Stimulated activated effector memory CD8-positive, alpha-beta T cell treated with anti-CD3 and anti-CD28 coated beads, Interleukin-12 subunit alpha, Interleukin-12 subunit beta, amount 100 ng/mL, for 72 hours (primary cell): ENCODE data around the gene CNIH1.
"Not testable (repeated sequence)": the region's sequence is repeated elsewhere in the genome, so short reads cannot be mapped to it uniquely, and the experiment has no call there.

Source experiments
- ATAC-seq: fragments of 150-1000 bp; cut with Tn5 transposase; 2 replicates; pipeline ENCODE4 v1.10.0; 2021
- DNase-seq, 2 donors: peaks; one replicate each; pipeline ENCODE4 v3.0.0; 2021 to 2022; ENCODE audit warnings: low spot score in 2 of 2
- H3K27ac Mint-ChIP-seq: one replicate; pipeline ENCODE4 v1.8.0; 2022; ENCODE audit warnings: mild to moderate bottlenecking, mixed read lengths
- H3K36me3 Mint-ChIP-seq: one replicate; pipeline ENCODE4 v1.8.0; 2022; ENCODE audit warnings: mild to moderate bottlenecking, mixed read lengths
- H3K4me1 Mint-ChIP-seq: one replicate; pipeline ENCODE4 v1.8.0; 2022; ENCODE audit warnings: mixed read lengths
- H3K4me3 Mint-ChIP-seq: one replicate; pipeline ENCODE4 v1.8.0; 2022; ENCODE audit warnings: mild to moderate bottlenecking, mixed read lengths
- H3K9me3 Mint-ChIP-seq: one replicate; pipeline ENCODE4 v1.8.0; 2022; ENCODE audit warnings: mixed read lengths

The CNIH1 gene

GRCh38 chr14:54425068-54425467, 16.1 kb downstream of the CNIH1 start:
- Mint-ChIP-seq H3K27ac (peak overlapping the region; percentile 38), H3K4me3 (no peak overlapping the region), H3K36me3 (peaks cover 63% of the 10 kb centered on the region), H3K9me3 (no peaks in the 10 kb centered on the region), H3K4me1 (peaks cover 7% of the 10 kb centered on the region)
- no peak for ATAC-seq
- DNase-seq: no peak

GRCh38 chr14:54424479-54424901, 16.7 kb downstream of the CNIH1 start:
- ATAC-seq (no peak), DNase-seq (no peak)
- Mint-ChIP-seq H3K9me3 (no peaks in the 10 kb centered on the region), H3K36me3 (peaks cover 59% of the 10 kb centered on the region), H3K4me3 (no peak overlapping the region), H3K27ac (peak overlapping the region; percentile 5), H3K4me1 (peaks cover 7% of the 10 kb centered on the region)

DNA sequence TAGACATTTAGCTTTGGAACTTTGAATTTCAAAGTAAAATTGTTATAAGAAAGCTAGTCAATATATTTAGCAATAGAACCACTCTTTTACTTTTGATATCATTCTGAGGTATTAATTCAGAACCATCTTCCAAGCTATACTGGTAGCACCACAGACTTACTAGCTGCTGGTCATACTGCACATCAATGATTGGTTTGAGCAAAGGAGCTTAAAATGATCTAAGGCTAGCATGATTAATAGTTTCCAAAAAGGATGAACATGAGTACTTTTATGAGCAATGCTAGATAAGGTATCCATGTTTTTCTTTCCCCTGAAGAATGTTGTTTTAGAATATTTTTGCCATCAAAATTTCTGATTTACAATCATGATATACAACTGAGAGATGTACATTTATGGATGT, 17.2 kb downstream of the CNIH1 start:
- Mint-ChIP-seq H3K36me3 (peaks cover 54% of the 10 kb centered on the region), H3K9me3 (no peaks in the 10 kb centered on the region), H3K4me3 (no peak overlapping the region), H3K4me1 (peaks cover 7% of the 10 kb centered on the region), H3K27ac (peak overlapping the region; percentile 5)
- no peak for DNase-seq
- ATAC-seq: no peak

DNA sequence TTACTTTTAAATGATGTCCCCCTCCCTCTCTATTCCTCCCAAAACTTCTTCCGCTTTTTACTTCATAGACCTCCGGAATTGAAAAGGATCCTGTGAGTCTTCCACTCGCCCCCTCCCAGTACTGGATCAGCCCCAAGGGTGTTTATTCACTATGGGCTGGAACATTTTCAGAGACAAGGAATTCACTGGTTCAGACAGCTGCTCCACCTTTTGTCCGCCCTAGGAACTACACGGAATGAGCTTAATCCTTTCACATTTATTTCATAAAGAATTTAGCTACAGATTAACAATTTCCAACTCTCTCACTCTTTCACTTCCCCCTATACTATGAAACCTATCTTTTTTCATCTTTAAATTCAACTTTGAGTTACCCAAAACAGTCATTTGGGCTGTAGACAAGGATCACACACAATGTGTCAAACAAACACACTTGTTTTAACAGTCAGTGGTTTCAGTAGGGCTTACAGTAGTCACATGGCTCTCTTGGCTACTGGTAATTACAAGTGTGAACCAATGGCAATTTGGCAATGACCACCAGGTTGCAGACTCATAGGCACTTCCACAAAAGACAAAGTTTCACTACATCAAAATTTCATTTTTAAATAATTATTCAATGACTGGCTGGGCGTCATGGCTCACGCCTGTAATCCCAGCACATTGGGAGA, 20.6 kb downstream of the CNIH1 start:
- DNase-seq (no peak), ATAC-seq (no peak)
- H3K4me1 Mint-ChIP-seq: no peaks in the 10 kb centered on the region
- no peak overlapping the region for H3K27ac Mint-ChIP-seq
- no peaks in the 10 kb centered on the region for H3K9me3 Mint-ChIP-seq
- H3K4me3 Mint-ChIP-seq: no peak overlapping the region
- peaks cover 22% of the 10 kb centered on the region for H3K36me3 Mint-ChIP-seq

DNA sequence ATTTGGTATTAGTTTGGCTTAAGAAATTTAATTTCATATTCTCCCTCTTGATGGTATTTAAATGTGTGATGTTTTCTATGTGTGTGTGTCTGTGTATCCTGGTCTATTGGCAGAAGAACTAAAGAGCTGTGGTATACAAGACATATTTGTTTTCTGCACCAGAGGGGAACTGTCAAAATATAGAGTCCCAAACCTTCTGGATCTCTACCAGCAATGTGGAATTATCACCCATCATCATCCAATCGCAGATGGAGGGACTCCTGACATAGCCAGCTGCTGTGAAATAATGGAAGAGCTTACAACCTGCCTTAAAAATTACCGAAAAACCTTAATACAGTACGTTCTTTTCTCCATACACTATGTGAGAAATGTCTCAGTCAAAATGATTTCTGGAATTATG, 29.8 kb downstream of the CNIH1 start:
- DNase-seq: no peak
- H3K27ac Mint-ChIP-seq: no peak overlapping the region
- H3K4me1 Mint-ChIP-seq: no peaks in the 10 kb centered on the region
- no peaks in the 10 kb centered on the region for H3K9me3 Mint-ChIP-seq
- H3K4me3 Mint-ChIP-seq: no peak overlapping the region
- no peak for ATAC-seq
- peaks cover 19% of the 10 kb centered on the region for H3K36me3 Mint-ChIP-seq

DNA sequence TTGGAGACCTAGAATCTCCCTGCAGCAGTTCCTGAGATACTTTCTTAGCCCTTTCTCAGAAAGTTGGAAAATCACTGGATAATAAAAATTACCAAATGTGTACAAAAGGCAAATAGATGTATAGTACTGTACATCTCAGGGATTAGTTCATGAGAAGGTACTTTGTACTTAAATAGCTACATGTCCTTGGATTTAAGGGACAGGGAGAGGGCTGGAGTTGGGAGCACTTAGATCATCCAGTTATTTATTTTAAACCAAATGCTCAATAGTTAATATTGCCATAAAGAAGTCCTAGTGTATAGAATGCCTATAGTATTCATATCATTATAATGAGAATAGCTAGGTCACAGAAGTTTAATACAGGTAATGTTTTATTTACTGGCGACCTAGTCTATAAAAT, 31.0 kb downstream of the CNIH1 start:
- no peaks in the 10 kb centered on the region for H3K9me3 Mint-ChIP-seq
- no peaks in the 10 kb centered on the region for H3K4me1 Mint-ChIP-seq
- H3K4me3 Mint-ChIP-seq: no peak overlapping the region
- no peak for ATAC-seq
- H3K27ac Mint-ChIP-seq: no peak overlapping the region
- peaks cover 19% of the 10 kb centered on the region for H3K36me3 Mint-ChIP-seq
- no peak for DNase-seq

GRCh38 chr14:54403401-54404005, 37.7 kb downstream of the CNIH1 start:
- H3K9me3 Mint-ChIP-seq, H3K4me3 Mint-ChIP-seq, H3K27ac Mint-ChIP-seq, DNase-seq, H3K36me3 Mint-ChIP-seq, H3K4me1 Mint-ChIP-seq, ATAC-seq: not testable (repeated sequence)

GRCh38 chr14:54399560-54399959, 41.6 kb downstream of the CNIH1 start:
- Mint-ChIP-seq H3K36me3 (peaks cover 8% of the 10 kb centered on the region), H3K4me3 (no peak overlapping the region), H3K9me3 (no peaks in the 10 kb centered on the region), H3K27ac (no peak overlapping the region), H3K4me1 (peaks cover 22% of the 10 kb centered on the region)
- DNase-seq (no peak), ATAC-seq (no peak)

DNA sequence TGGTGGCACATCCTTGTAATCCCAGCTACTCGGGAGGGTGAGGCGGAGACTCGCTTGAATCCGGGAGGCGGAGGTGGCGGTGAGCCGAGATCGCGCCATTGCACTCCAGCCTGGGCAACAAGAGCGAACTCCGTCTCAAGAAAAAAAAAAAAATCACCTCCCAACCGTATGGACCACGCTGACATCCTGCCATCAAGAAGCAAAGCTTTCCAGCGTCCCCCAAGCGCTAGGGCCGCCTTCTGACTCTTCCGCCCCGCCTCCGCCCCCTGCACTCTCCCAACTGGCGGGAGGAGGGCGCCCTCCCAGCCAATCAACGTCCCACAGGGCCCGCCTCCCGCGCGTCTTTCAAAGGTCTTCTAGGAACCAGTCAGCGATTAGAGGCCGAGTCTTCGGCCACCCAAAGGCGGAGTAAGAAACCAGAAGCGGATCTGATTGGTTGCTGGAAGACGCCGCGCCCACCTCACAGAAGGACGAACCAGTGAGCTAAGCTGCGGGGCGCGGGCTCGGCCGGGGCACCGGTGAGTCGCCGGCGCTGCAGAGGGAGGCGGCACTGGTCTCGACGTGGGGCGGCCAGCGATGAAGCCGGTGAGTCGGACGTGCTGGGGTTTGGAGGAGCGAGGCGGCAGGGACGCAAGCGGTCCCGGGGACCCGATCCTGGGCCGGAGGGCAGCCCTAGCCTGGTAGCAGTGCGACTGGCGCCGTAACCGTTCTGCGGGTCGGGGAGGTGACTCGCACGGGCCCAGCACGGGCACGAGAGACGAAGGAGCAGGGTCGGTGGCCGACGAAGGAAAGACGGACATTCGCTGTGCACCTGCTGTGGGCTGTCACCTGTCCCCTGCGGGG, 44.5 kb downstream of the CNIH1 start, which contains the start of gene CDKN3:
CDKN3 (plus strand) TSS at position 515 of the 843 bp plus-strand sequence; CDS start at position 577, 62 bp downstream.
- Mint-ChIP-seq H3K27ac (peak within 1 kb of the TSS; percentile 84), H3K4me3 (peak within 1 kb of the TSS; percentile 83)
- peak; percentile 97 for ATAC-seq

GRCh38 chr14:54396183-54396492, 45.0 kb downstream of the CNIH1 start:
- Mint-ChIP-seq H3K9me3 (no peaks in the 10 kb centered on the region), H3K27ac (peak overlapping the region; percentile 84), H3K4me3 (peak overlapping the region; percentile 83), H3K4me1 (peaks cover 22% of the 10 kb centered on the region), H3K36me3 (peaks cover 8% of the 10 kb centered on the region)
- DNase-seq (no peak), ATAC-seq (no peak)

More for the DNA sequence above, 44.5 kb downstream of the CNIH1 start, which contains the start of gene CDKN3:
- peak; percentile 87 to 98 for DNase-seq
- no peaks in the 10 kb centered on the region for H3K9me3 Mint-ChIP-seq
- H3K4me1 Mint-ChIP-seq: peaks cover 22% of the 10 kb centered on the region
- peaks cover 8% of the 10 kb centered on the region for H3K36me3 Mint-ChIP-seq

DNA sequence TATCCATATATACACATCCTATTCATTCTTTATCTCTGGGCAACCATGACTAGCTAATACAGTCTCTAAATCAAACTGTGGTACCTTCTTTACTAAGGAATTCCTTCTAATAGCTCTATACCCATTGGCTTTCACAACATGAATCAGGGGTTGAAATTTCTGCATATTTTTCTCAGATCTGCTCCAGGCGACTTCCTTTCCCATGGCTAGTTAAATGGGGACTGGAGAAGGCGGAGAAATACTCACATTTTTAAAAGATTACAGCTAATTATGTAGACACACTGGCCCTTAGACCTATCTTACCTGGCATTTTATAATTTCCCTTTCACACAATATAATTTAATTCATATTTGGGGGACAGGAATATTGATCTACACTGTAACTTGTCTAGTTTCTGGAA, 45.5 kb downstream of the CNIH1 start:
- Mint-ChIP-seq H3K9me3 (no peaks in the 10 kb centered on the region), H3K36me3 (peaks cover 8% of the 10 kb centered on the region), H3K4me1 (peaks cover 22% of the 10 kb centered on the region), H3K27ac (no peak overlapping the region), H3K4me3 (no peak overlapping the region)
- DNase-seq (no peak), ATAC-seq (no peak)

GRCh38 chr14:54395284-54395683, 45.9 kb downstream of the CNIH1 start:
- Mint-ChIP-seq H3K27ac (no peak overlapping the region), H3K4me1 (peaks cover 22% of the 10 kb centered on the region), H3K4me3 (no peak overlapping the region), H3K9me3 (no peaks in the 10 kb centered on the region), H3K36me3 (peaks cover 8% of the 10 kb centered on the region)
- DNase-seq (no peak), ATAC-seq (no peak)

DNA sequence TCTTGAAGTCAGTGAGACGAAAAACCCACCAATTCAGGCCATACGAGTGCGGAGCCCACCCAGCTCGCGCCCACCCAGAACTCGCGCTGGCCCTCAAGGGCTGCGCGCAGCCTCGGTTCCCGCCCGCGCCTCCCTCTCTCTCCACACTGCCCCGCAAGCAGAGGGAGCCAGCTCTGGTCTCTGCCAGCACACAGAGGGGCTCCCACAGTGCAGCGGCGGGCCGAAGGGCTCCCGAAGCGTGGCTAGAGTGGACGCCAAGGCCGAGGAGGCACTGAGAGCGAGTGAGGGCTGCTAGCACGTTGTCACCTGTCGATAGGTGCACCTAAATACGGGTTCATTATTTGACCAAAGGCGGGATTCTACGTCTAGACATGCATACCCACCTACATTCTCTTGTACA, 46.6 kb downstream of the CNIH1 start:
- peaks cover 8% of the 10 kb centered on the region for H3K36me3 Mint-ChIP-seq
- H3K27ac Mint-ChIP-seq: no peak overlapping the region
- H3K9me3 Mint-ChIP-seq: no peaks in the 10 kb centered on the region
- ATAC-seq (no peak), DNase-seq (no peak)
- peaks cover 22% of the 10 kb centered on the region for H3K4me1 Mint-ChIP-seq
- H3K4me3 Mint-ChIP-seq: no peak overlapping the region

- peaks cover 10% of the 10 kb centered on the region for H3K4me1 Mint-ChIP-seq
Observed at GRCh38 chr14:54392986-54393884, 47.9 kb downstream of the CNIH1 start.

More at GRCh38 chr14:54392986-54393884, 47.9 kb downstream of the CNIH1 start:
- not testable (repeated sequence) for DNase-seq, ATAC-seq, H3K27ac Mint-ChIP-seq, H3K4me3 Mint-ChIP-seq, H3K9me3 Mint-ChIP-seq, H3K36me3 Mint-ChIP-seq
